ENCODE results near the gene ABCA13.

ABCA13 gene

DNA sequence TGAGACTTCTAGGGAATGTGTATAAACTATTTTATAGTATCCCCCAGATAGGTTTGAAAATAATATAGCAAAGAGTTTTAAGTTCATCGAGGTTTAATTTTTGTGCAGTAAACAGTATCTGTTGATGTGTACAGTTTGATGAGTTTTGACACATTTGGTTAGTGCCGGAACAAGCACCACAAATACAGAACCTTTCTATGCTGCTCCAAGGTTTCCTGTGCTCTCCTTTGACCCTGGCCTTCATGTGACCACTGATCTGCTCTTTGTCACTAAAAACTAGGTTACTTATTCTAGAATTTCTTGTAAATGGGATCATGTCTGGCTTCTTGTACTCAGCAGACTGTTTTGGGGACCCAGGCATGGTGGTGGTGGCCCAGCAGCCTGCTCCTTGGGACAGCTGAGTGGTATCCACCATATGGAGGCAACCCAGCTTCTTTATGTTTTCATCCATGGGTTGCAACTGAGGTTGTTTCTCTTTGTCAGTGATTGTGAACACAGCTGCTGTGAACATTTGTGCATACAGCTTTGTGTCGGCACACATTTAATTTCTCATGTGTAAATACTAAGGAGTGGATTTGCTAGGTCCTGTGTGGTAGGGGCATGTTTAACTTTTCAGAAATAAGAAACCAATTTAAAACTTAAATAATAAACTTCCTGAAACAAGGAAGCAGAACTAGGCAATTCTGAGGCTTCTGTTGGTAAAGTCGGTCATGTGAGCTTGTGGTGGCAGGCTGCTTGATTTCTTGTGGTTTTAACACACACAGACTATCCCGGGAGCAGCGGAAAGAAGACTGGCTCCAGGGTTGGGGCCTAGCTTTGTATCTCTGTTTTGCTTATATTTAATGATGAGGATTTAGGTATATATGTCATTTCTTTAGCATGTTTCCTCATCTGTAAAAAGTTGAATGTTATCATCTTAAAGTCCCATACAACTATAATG is 219.4 kb downstream of the ABCA13 start:
- TF ChIP-seq TEAD4 (IDR thresholded peaks at IDR 0.05), result no peak
- TF ChIP-seq TAF1 (IDR thresholded peaks at IDR 0.05; ENCODE audit: low read depth), result no peak
- TF ChIP-seq EP300 (IDR thresholded peaks at IDR 0.05; ENCODE audit: borderline replicate concordance), result no peak
- TF ChIP-seq FOXM1 (IDR thresholded peaks at IDR 0.05; ENCODE audit: borderline replicate concordance, low read depth), result no peak
- no peak for TF ChIP-seq MAX (IDR thresholded peaks at IDR 0.05)
- no peak for TF ChIP-seq CEBPB (IDR thresholded peaks at IDR 0.05)
- TF ChIP-seq NFIC (IDR thresholded peaks at IDR 0.05), result no peak
- no peak for TF ChIP-seq RAD21 (IDR thresholded peaks at IDR 0.05; ENCODE audit: low read depth)
- no peak for TF ChIP-seq EGR1 (IDR thresholded peaks at IDR 0.05)
- TF ChIP-seq ZBTB7A (IDR thresholded peaks at IDR 0.05; ENCODE audit: low read depth), result no peak
- TF ChIP-seq TCF12 (IDR thresholded peaks at IDR 0.05; ENCODE audit: low read depth), result no peak
- TF ChIP-seq CREB1 (IDR thresholded peaks at IDR 0.05; ENCODE audit: low read depth), result no peak
- no peak for TF ChIP-seq YY1 (IDR thresholded peaks at IDR 0.05; ENCODE audit: low read depth)
- TF ChIP-seq, protein P1, sequence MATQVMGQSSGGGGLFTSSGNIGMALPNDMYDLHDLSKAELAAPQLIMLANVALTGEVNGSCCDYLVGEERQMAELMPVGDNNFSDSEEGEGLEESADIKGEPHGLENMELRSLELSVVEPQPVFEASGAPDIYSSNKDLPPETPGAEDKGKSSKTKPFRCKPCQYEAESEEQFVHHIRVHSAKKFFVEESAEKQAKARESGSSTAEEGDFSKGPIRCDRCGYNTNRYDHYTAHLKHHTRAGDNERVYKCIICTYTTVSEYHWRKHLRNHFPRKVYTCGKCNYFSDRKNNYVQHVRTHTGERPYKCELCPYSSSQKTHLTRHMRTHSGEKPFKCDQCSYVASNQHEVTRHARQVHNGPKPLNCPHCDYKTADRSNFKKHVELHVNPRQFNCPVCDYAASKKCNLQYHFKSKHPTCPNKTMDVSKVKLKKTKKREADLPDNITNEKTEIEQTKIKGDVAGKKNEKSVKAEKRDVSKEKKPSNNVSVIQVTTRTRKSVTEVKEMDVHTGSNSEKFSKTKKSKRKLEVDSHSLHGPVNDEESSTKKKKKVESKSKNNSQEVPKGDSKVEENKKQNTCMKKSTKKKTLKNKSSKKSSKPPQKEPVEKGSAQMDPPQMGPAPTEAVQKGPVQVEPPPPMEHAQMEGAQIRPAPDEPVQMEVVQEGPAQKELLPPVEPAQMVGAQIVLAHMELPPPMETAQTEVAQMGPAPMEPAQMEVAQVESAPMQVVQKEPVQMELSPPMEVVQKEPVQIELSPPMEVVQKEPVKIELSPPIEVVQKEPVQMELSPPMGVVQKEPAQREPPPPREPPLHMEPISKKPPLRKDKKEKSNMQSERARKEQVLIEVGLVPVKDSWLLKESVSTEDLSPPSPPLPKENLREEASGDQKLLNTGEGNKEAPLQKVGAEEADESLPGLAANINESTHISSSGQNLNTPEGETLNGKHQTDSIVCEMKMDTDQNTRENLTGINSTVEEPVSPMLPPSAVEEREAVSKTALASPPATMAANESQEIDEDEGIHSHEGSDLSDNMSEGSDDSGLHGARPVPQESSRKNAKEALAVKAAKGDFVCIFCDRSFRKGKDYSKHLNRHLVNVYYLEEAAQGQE (IDR thresholded peaks at IDR 0.05; ENCODE audit: low read depth), result no peak
- TF ChIP-seq, protein P2, sequence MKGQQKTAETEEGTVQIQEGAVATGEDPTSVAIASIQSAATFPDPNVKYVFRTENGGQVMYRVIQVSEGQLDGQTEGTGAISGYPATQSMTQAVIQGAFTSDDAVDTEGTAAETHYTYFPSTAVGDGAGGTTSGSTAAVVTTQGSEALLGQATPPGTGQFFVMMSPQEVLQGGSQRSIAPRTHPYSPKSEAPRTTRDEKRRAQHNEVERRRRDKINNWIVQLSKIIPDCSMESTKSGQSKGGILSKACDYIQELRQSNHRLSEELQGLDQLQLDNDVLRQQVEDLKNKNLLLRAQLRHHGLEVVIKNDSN (IDR thresholded peaks at IDR 0.05), result no peak

- TF ChIP-seq MAX (IDR thresholded peaks at IDR 0.05), result no peak
- no peak for TF ChIP-seq TCF12 (IDR thresholded peaks at IDR 0.05; ENCODE audit: low read depth)
- TF ChIP-seq, protein P1 (IDR thresholded peaks at IDR 0.05; ENCODE audit: low read depth), result no peak
- TF ChIP-seq EP300 (IDR thresholded peaks at IDR 0.05; ENCODE audit: borderline replicate concordance), result no peak
- TF ChIP-seq TAF1 (IDR thresholded peaks at IDR 0.05; ENCODE audit: low read depth), result no peak
- TF ChIP-seq TEAD4 (IDR thresholded peaks at IDR 0.05), result no peak
- TF ChIP-seq NFIC (IDR thresholded peaks at IDR 0.05), result no peak
- TF ChIP-seq FOXM1 (IDR thresholded peaks at IDR 0.05; ENCODE audit: borderline replicate concordance, low read depth), result no peak
These were observed 226.9 kb downstream of the ABCA13 start for GRCh38 chr7:48398191-48398590.

- no peak for TF ChIP-seq ZBTB7A (IDR thresholded peaks at IDR 0.05; ENCODE audit: low read depth)
These were observed 231.5 kb downstream of the ABCA13 start for GRCh38 chr7:48402721-48403120.

DNA sequence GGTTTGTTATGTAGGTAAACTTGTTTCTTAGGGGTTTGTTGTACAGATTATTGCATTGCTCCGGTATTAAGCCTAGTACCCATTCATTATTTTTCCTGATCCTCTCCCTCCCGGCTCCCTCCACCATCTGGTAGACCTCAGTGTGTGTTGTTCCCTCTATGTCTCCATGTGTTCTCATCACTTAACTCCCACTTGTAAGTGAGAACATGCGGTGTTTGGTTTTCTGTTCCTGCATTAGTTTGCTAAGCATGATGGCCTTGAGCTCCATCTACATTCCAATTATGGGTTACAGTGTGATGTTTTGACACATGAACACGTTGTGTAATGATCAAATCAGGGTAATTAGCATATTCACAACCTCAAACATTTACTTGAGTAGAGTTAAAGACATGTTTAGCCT is 237.5 kb downstream of the ABCA13 start:
- TF ChIP-seq EGR1 (IDR thresholded peaks at IDR 0.05) (no peak), TCF12 (IDR thresholded peaks at IDR 0.05; ENCODE audit: low read depth) (no peak), CREB1 (IDR thresholded peaks at IDR 0.05; ENCODE audit: low read depth) (no peak), MAX (IDR thresholded peaks at IDR 0.05) (no peak), EP300 (IDR thresholded peaks at IDR 0.05; ENCODE audit: borderline replicate concordance) (no peak), CEBPB (IDR thresholded peaks at IDR 0.05) (no peak), ZBTB7A (IDR thresholded peaks at IDR 0.05; ENCODE audit: low read depth) (no peak), YY1 (IDR thresholded peaks at IDR 0.05; ENCODE audit: low read depth) (no peak), RAD21 (IDR thresholded peaks at IDR 0.05; ENCODE audit: low read depth) (no peak)
- TF ChIP-seq, protein P2 (IDR thresholded peaks at IDR 0.05), result no peak

DNA sequence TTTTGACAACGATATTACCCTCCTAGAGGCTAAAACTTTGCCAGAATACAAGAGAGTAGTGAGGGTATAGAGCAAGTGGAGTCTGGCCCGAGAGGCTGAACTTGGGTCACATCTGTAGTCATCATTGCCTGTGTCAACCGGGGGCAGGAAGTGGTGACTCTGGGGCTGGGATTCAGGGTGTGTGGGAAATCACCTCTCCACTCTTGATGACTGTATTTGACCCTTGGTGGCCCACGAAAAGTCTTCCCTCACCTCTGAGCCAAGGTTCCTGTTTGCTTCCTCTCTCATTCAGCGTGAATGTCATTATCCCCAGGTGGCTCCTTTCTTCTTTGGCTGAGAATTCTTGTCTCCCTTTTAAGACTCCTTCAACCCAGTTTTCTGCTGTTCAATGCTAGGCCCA is 240.4 kb downstream of the ABCA13 start:
- no peak for TF ChIP-seq ZBTB7A (IDR thresholded peaks at IDR 0.05; ENCODE audit: low read depth)
- TF ChIP-seq CREB1 (IDR thresholded peaks at IDR 0.05; ENCODE audit: low read depth), result no peak
- no peak for TF ChIP-seq TCF12 (IDR thresholded peaks at IDR 0.05; ENCODE audit: low read depth)
- TF ChIP-seq, protein P2 (IDR thresholded peaks at IDR 0.05), result no peak
- TF ChIP-seq TAF1 (IDR thresholded peaks at IDR 0.05; ENCODE audit: low read depth), result no peak
- no peak for TF ChIP-seq RAD21 (IDR thresholded peaks at IDR 0.05; ENCODE audit: low read depth)

Measured in Ishikawa (cell line).